Caco-2 (cell line): ENCODE results near the gene SIK3. TPM values are rescaled to one million over a fixed set of nuclear protein-coding genes. Genes with fewer than 3 reads are reported as not detected.
"Not testable (repeated sequence)": the region's sequence is repeated elsewhere in the genome, so short reads cannot be mapped to it uniquely, and the experiment has no call there.

ENCODE experiments used
- BruUV-seq: library from RNA; stranded (reverse); fragments of 400-500 nt; replicated peaks from 2 replicates; lab custom pipeline; 2021; lab: Mats Ljungman, UMichigan
- CTCF ChIA-PET: fragments of 300-600 bp; sonication (Branson Sonifier 250); formaldehyde crosslinking; loops from one replicate; lab custom pipeline; 2022; ENCODE audit warnings: antibody characterized with exemption; lab: Charles Lee
- POLR2A ChIA-PET: fragments of 300-600 bp; sonication (Branson Sonifier 250); formaldehyde crosslinking; loops from one replicate; lab custom pipeline; 2022; ENCODE audit warnings: antibody characterized with exemption; lab: Charles Lee
- DNase-seq, 2 experiments: peaks; one replicate each; pipeline versions ENCODE4 v3.0.0 to v3.0.0-alpha.2; 2020 to 2022
- H3K27me3 ChIP-seq: replicated peaks from 2 replicates; pipeline ENCODE4 v1.6.0; 2011; ENCODE audit warnings: low read length; ENCODE audit not compliant: control insufficient read depth, insufficient read depth
- H3K36me3 ChIP-seq: 2 replicates; pipeline ENCODE4 v1.5.1; 2011; ENCODE audit warnings: low read length; ENCODE audit not compliant: control insufficient read depth, insufficient read depth
- H3K4me1 ChIP-seq: fragments of 250-450 bp; sonication (Bioruptor Pico); 2 replicates; pipeline ENCODE4 v1.5.1; 2020; ENCODE audit warnings: mild to moderate bottlenecking
- H3K4me3 ChIP-seq: 2 replicates; pipeline ENCODE4 v1.5.1; 2011; ENCODE audit warnings: low read depth, mild to moderate bottlenecking, control low read depth, low read length
- H3K9me3 ChIP-seq: fragments of 250-450 bp; sonication (Bioruptor Pico); 2 replicates; pipeline ENCODE4 v1.5.1; 2020; ENCODE audit warnings: mild to moderate bottlenecking, moderate library complexity
- H3K27ac Mint-ChIP-seq: one replicate; pipeline ENCODE4 v1.8.0; 2022; ENCODE audit warnings: mixed read lengths; ENCODE audit not compliant: unreplicated experiment
- H3K27me3 Mint-ChIP-seq: one replicate; pipeline ENCODE4 v1.8.0; 2022; ENCODE audit warnings: mixed read lengths; ENCODE audit not compliant: insufficient read depth, unreplicated experiment
- H3K36me3 Mint-ChIP-seq: one replicate; pipeline ENCODE4 v1.8.0; 2022; ENCODE audit warnings: mild to moderate bottlenecking, mixed read lengths; ENCODE audit not compliant: insufficient read depth, unreplicated experiment
- H3K4me1 Mint-ChIP-seq: one replicate; pipeline ENCODE4 v1.8.0; 2022; ENCODE audit warnings: low read depth, mixed read lengths; ENCODE audit not compliant: unreplicated experiment
- H3K4me3 Mint-ChIP-seq: one replicate; pipeline ENCODE4 v1.8.0; 2022; ENCODE audit warnings: mild to moderate bottlenecking, moderate library complexity, mixed read lengths; ENCODE audit not compliant: unreplicated experiment
- H3K9me3 Mint-ChIP-seq: one replicate; pipeline ENCODE4 v1.8.0; 2022; ENCODE audit warnings: mixed read lengths; ENCODE audit not compliant: unreplicated experiment
- intact Hi-C: fragments of 100-400 bp; cut with micrococcal nuclease; formaldehyde crosslinking; loops from one replicate; pipeline ENCODE4 v1.10.0; 2022; ENCODE audit not compliant: unreplicated experiment
- total RNA-seq: library from RNA; stranded (reverse); gene quantifications from 2 replicates; pipeline ENCODE4 v1.2.3, GENCODE V29; 2022
- TF ChIP-seq, protein P1 (sequence below), 2 experiments: fragments of 200-600 bp in 1 of 2; IDR thresholded peaks; 1 replicate in 1 of 2; 2 replicates in 1 of 2; pipeline versions ENCODE4 v1.5.1 to v1.8.0; 2011 to 2022; ENCODE audit warnings: antibody characterized with exemption in 1 of 2, control low read depth in 1 of 2, inconsistent platforms in 1 of 2, low read depth in 1 of 2, low read length in 1 of 2, mild to moderate bottlenecking in 1 of 2, moderate library complexity in 1 of 2; ENCODE audit not compliant: insufficient read depth in 1 of 2, severe bottlenecking in 1 of 2, unreplicated experiment in 1 of 2

Gene SIK3
- total RNA-seq, 1 experiment from 2014 or later = 65.7 TPM

DNA sequence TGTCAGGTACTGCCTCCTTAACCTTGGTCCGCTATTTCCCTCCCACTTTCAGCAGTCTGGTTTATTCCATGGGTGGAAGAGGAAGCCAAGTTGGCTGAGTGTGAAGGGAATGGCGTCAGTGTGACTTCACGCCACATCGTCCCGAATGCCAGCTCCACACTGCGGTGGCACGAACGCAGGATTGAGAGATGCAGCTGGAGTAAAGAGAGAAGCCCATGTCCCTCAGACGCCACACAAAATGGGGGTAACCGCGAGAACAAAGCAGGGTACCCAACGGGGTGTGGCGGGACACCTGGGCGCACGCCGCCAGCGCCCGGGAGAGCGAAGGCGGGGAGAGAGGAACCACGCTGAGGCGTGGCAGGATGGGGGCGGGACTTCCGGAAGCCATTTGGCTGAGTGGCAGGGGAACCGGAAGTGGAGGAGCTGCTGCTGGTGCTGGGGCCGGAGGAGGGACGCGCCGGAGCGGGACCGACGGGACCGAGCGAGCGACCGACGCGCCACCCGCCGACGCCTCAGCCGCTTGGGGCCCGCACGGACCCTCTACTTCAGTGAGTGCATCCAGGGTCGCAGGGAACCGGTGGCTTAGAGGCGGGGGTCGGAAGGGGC lies 45.7 kb upstream of the SIK3 start, which contains the start of gene PAFAH1B2:
Gene PAFAH1B2 (plus strand): TSS at position 417 of the 606 bp plus-strand sequence. CDS start 8,161 bp downstream, outside the sequence.
- intact Hi-C loops = loop anchor here (1.0 kb wide), 1 partner anchor 34 kb away; the partner anchor contains the start of gene SIDT2
- H3K4me1 ChIP-seq = peaks cover 6% of the 10 kb centered on the region; the same call in 1 of the 2 replicates
- no peaks in the 10 kb centered on the region for H3K9me3 ChIP-seq
- Mint-ChIP-seq H3K36me3 (peaks cover 56% of the 10 kb centered on the region), H3K9me3 (no peaks in the 10 kb centered on the region), H3K27me3 (no peaks in the 10 kb centered on the region), H3K4me3 (peak within 1 kb of the TSS; percentile 98), H3K27ac (peak within 1 kb of the TSS; percentile 95), H3K4me1 (peaks cover 6% of the 10 kb centered on the region)
- H3K27me3 ChIP-seq = no peaks in the 10 kb centered on the region
- TF ChIP-seq, protein P1, sequence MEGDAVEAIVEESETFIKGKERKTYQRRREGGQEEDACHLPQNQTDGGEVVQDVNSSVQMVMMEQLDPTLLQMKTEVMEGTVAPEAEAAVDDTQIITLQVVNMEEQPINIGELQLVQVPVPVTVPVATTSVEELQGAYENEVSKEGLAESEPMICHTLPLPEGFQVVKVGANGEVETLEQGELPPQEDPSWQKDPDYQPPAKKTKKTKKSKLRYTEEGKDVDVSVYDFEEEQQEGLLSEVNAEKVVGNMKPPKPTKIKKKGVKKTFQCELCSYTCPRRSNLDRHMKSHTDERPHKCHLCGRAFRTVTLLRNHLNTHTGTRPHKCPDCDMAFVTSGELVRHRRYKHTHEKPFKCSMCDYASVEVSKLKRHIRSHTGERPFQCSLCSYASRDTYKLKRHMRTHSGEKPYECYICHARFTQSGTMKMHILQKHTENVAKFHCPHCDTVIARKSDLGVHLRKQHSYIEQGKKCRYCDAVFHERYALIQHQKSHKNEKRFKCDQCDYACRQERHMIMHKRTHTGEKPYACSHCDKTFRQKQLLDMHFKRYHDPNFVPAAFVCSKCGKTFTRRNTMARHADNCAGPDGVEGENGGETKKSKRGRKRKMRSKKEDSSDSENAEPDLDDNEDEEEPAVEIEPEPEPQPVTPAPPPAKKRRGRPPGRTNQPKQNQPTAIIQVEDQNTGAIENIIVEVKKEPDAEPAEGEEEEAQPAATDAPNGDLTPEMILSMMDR (IDR thresholded peaks at IDR 0.05; ENCODE audit: insufficient read depth in 1 of 2, low read depth in 1 of 2, low read length in 1 of 2, severe bottlenecking in 1 of 2, unreplicated experiment in 1 of 2) = no peak
- DNase-seq = peak; percentile 98 to 99
- H3K4me3 ChIP-seq = peak within 1 kb of the TSS; percentile 89
- ChIA-PET POLR2A (interaction anchor here (0.5 to 2.4 kb wide), 12 partner anchors 15 to 371 kb away, joined by 3 to 21 read pairs (median 8); partner anchors contain the start of genes CEP164, SIDT2, SIK3 and TAGLN), CTCF (interaction anchor here (0.6 to 3.0 kb wide), 12 partner anchors 11 to 1550 kb away, joined by 3 to 14 read pairs (median 4); partner anchors contain the start of genes APOA1, PCSK7 and SIDT2)
- H3K36me3 ChIP-seq = peaks cover 4% of the 10 kb centered on the region; the same call in 1 of the 2 replicates
- no TSS peak for BruUV-seq

DNA sequence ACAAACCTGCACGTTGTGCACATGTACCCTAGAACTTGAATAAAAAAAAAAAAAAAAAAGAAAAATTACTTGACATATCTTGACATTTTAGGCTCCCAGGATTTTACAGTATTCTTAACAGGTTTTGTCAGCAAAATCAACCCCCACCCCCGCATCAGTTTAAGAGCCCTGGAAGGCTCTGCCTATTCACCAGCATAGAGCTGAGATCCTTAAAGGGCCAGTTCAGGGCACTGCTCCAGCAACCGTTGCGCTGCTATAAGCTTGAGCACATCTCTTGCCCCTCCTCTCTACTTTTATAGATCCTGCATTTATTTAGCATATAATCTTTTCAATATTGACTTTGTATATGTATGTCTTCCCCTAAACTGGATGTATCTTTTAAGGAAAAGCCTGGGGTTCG lies 45.2 kb upstream of the SIK3 start:
- Mint-ChIP-seq H3K27me3 (no peaks in the 10 kb centered on the region), H3K9me3 (no peaks in the 10 kb centered on the region), H3K4me3 (peak overlapping the region; percentile 98), H3K27ac (peak overlapping the region; percentile 95), H3K4me1 (peaks cover 6% of the 10 kb centered on the region), H3K36me3 (peaks cover 51% of the 10 kb centered on the region)
- peaks cover 6% of the 10 kb centered on the region; the same call in 1 of the 2 replicates for H3K4me1 ChIP-seq
- peak overlapping the region; percentile 89 for H3K4me3 ChIP-seq
- ChIA-PET POLR2A (interaction anchor here (0.5 to 2.4 kb wide), 4 partner anchors 35 to 581 kb away, joined by 6 to 21 read pairs (median 13); partner anchors contain the start of genes CEP164 and SIDT2), CTCF (interaction anchor here (0.6 to 3.0 kb wide), 8 partner anchors 17 to 1549 kb away, joined by 3 to 14 read pairs (median 4); partner anchors contain the start of genes APOA1, PCSK7 and SIDT2)
- DNase-seq = peak in 1 of 2 experiments; percentile 31
- no peaks in the 10 kb centered on the region for H3K9me3 ChIP-seq
- TF ChIP-seq, protein P1 (IDR thresholded peaks at IDR 0.05; ENCODE audit: insufficient read depth in 1 of 2, low read depth in 1 of 2, low read length in 1 of 2, severe bottlenecking in 1 of 2, unreplicated experiment in 1 of 2) = no peak
- no peaks in the 10 kb centered on the region for H3K27me3 ChIP-seq
- BruUV-seq = TSS peak; percentile 96
- H3K36me3 ChIP-seq = peaks cover 4% of the 10 kb centered on the region; the same call in 1 of the 2 replicates
- intact Hi-C loops = no loop called here

DNA sequence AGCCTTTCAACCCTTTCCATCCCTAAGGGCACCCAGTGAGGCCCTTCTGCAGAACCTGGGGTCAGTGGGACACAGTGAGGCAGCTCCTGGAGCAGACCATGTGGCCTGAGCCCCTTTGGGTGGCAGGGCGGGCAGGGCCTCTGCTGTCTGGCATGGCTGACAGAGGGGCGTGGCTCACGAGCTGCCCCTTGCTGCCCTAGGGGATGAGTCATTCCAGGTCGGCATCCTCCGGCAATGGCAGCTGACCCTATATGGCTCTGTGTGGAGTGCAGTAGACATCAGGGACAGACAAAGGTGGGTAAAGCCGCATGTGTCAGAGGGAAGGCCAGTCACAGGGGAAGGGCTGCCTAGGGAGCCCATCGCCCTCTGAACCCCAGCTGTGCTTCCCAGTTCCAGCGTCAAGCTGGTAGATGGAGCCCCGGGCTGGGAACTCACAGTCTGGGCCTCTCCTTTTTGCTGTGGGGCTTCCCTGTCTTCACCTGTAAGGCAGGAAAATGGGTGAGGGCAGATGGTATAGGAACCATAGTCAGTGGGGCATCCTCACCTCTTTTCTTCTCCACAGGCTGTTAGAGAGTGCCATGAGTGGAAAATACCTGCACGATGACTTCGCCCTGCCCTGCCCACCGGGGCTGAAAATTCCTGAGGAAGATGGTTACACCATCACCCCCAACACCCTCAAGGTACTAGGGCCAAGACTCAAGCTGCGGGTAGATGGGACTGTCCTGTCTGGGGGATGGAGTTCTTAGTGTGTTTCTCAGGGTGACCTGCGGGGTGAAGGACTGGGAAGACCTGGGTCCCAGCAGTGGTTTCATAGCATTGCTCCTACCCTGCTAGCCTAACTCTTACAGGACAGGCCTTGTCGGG lies 39.2 kb upstream of the SIK3 start:
- H3K36me3 ChIP-seq, H3K4me3 ChIP-seq, H3K9me3 ChIP-seq, H3K4me1 ChIP-seq, H3K4me1 Mint-ChIP-seq, H3K4me3 Mint-ChIP-seq, H3K9me3 Mint-ChIP-seq, POLR2A ChIA-PET, H3K36me3 Mint-ChIP-seq, H3K27ac Mint-ChIP-seq, DNase-seq, H3K27me3 ChIP-seq, H3K27me3 Mint-ChIP-seq, BruUV-seq: not testable (repeated sequence)
- CTCF ChIA-PET = interaction anchor here (0.6 kb wide), 1 partner anchor 22 kb away, joined by 3 read pairs; no protein-coding TSS in a partner anchor
- intact Hi-C loops = loop anchor here (2.0 kb wide), 1 partner anchor 33 kb away; no protein-coding TSS in a partner anchor

DNA sequence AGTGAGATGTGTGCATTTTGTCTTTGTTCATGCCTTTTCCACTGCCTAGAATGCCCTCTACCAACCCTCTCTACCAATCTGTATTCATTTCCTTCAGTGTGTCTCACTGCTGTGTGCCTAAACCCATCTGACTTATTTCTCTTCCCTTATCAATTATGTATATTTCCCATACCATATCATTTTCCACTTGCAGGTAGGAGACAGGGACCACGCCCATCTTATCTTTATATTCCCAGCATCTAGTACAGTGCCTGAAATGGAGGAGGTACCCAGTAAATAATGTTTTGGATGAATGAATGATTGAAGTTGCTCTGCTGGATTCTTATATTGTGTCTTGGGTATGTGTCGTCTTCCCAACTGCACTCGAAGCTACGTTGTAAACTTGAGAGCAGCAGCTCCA lies 36.8 kb upstream of the SIK3 start:
- H3K27me3 Mint-ChIP-seq, H3K4me1 Mint-ChIP-seq, H3K36me3 ChIP-seq, H3K4me1 ChIP-seq, H3K9me3 Mint-ChIP-seq, POLR2A ChIA-PET, intact Hi-C loops, H3K27ac Mint-ChIP-seq, DNase-seq, CTCF ChIA-PET, H3K36me3 Mint-ChIP-seq, BruUV-seq, H3K4me3 ChIP-seq, H3K27me3 ChIP-seq, H3K4me3 Mint-ChIP-seq, H3K9me3 ChIP-seq: not testable (repeated sequence)
